ENCODE measurements around the gene KATNB1.

- TF ChIP-seq, protein P1, sequence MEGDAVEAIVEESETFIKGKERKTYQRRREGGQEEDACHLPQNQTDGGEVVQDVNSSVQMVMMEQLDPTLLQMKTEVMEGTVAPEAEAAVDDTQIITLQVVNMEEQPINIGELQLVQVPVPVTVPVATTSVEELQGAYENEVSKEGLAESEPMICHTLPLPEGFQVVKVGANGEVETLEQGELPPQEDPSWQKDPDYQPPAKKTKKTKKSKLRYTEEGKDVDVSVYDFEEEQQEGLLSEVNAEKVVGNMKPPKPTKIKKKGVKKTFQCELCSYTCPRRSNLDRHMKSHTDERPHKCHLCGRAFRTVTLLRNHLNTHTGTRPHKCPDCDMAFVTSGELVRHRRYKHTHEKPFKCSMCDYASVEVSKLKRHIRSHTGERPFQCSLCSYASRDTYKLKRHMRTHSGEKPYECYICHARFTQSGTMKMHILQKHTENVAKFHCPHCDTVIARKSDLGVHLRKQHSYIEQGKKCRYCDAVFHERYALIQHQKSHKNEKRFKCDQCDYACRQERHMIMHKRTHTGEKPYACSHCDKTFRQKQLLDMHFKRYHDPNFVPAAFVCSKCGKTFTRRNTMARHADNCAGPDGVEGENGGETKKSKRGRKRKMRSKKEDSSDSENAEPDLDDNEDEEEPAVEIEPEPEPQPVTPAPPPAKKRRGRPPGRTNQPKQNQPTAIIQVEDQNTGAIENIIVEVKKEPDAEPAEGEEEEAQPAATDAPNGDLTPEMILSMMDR (IDR thresholded peaks at IDR 0.05), result no peak
- no peak for TF ChIP-seq POLR2A (IDR thresholded peaks at IDR 0.05)
These were observed 36.1 kb upstream of the KATNB1 start for GRCh38 chr16:57699481-57699880.

Measured in lower leg skin (tissue), 3 donors.